Measurements from ENCODE around the gene SLC25A42.

DNA sequence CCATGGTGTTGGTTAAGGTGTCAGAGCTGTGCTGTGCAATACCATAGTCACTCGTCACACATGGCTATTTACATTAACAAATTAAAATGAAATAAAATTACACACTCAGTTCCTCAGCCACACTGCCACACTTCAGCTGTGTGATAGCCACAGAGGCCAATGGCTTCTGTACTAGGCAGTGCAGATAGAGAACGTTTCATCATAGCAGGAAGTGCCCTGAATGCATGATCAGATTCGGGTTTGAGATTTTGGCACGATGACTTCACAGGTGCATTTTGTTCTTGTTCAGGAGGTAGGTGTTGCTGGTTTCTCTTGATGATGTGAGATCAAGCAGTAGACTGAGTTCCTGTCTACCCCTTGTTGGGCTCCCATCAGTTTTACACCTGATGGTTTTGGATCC lies 23.9 kb upstream of the SLC25A42 start:
- TF ChIP-seq CTCF (CRISPR knock-in tag; IDR thresholded peaks at IDR 0.05) (no peak), NR2C2 (CRISPR knock-in tag; IDR thresholded peaks at IDR 0.05; ENCODE audit: borderline replicate concordance) (no peak), ASH2L (IDR thresholded peaks at IDR 0.05; ENCODE audit: insufficient read length, low read depth, low read length) (no peak)

Data from HepG2 (cell line).